ENCODE results near the gene ROBO2. TPM values are rescaled to one million over a fixed set of nuclear protein-coding genes. Genes with fewer than 3 reads are reported as not detected.

Gene ROBO2
- total and polyA plus RNA-seq, 2 donors from 2014 or later = 1.3 to 1.6 TPM

- no peak overlapping the region for H3K27ac ChIP-seq (ENCODE audit: low read depth in 2 of 2, low read length in 2 of 2)
- no peak overlapping the region for H3K4me3 ChIP-seq (ENCODE audit: low read length in 3 of 3)
- no peak for FAIRE-seq
- no peaks in the 10 kb centered on the region for H3K36me3 ChIP-seq (ENCODE audit: control insufficient read depth in 2 of 3, insufficient read depth in 3 of 3, low read length in 3 of 3)
- no peak for DNase-seq
- no peaks in the 10 kb centered on the region for H3K27me3 ChIP-seq (ENCODE audit: control insufficient read depth, insufficient read depth, low read length)
- no peak for TF ChIP-seq CTCF (IDR thresholded peaks at IDR 0.05; ENCODE audit: borderline replicate concordance, extremely low read depth, insufficient read depth)
- H3K9me3 ChIP-seq (ENCODE audit: control insufficient read depth in 2 of 3, insufficient read depth in 1 of 3, low read length in 3 of 3) = no peaks in the 10 kb centered on the region
- H3K4me1 ChIP-seq (ENCODE audit: control insufficient read depth in 2 of 3, insufficient read depth in 2 of 3, low read depth in 1 of 3, low read length in 3 of 3) = no peaks in the 10 kb centered on the region
- intact Hi-C loops (cut with DNase I) = no loop called here
- no peak overlapping the region for H3K9ac ChIP-seq (ENCODE audit: low read length in 3 of 3)
Observed at GRCh38 chr3:77338195-77338594, 298.3 kb downstream of the ROBO2 start.

GRCh38 chr3:77342027-77342426, 302.1 kb downstream of the ROBO2 start:
- FAIRE-seq (no peak), DNase-seq (no peak)
- no peaks in the 10 kb centered on the region for H3K27me3 ChIP-seq (ENCODE audit: control insufficient read depth, insufficient read depth, low read length)
- H3K4me3 ChIP-seq (ENCODE audit: low read length in 3 of 3) = no peak overlapping the region
- no peak overlapping the region for H3K27ac ChIP-seq (ENCODE audit: low read depth in 2 of 2, low read length in 2 of 2)
- no peak overlapping the region for H3K9ac ChIP-seq (ENCODE audit: low read length in 3 of 3)
- H3K9me3 ChIP-seq (ENCODE audit: control insufficient read depth in 2 of 3, insufficient read depth in 1 of 3, low read length in 3 of 3) = no peaks in the 10 kb centered on the region
- H3K36me3 ChIP-seq (ENCODE audit: control insufficient read depth in 2 of 3, insufficient read depth in 3 of 3, low read length in 3 of 3) = no peaks in the 10 kb centered on the region
- no peak for TF ChIP-seq CTCF (IDR thresholded peaks at IDR 0.05; ENCODE audit: borderline replicate concordance, extremely low read depth, insufficient read depth)
- H3K4me1 ChIP-seq (ENCODE audit: control insufficient read depth in 2 of 3, insufficient read depth in 2 of 3, low read depth in 1 of 3, low read length in 3 of 3) = no peaks in the 10 kb centered on the region
- intact Hi-C loops (cut with DNase I) = no loop called here

- FAIRE-seq (no peak), DNase-seq (no peak)
- intact Hi-C loops (cut with DNase I) = no loop called here
- no peaks in the 10 kb centered on the region for H3K36me3 ChIP-seq (ENCODE audit: control insufficient read depth in 2 of 3, insufficient read depth in 3 of 3, low read length in 3 of 3)
- H3K27ac ChIP-seq (ENCODE audit: low read depth in 2 of 2, low read length in 2 of 2) = no peak overlapping the region
- no peak for TF ChIP-seq CTCF (IDR thresholded peaks at IDR 0.05; ENCODE audit: borderline replicate concordance, extremely low read depth, insufficient read depth)
- H3K9me3 ChIP-seq (ENCODE audit: control insufficient read depth in 2 of 3, insufficient read depth in 1 of 3, low read length in 3 of 3) = no peaks in the 10 kb centered on the region
- no peaks in the 10 kb centered on the region for H3K27me3 ChIP-seq (ENCODE audit: control insufficient read depth, insufficient read depth, low read length)
- H3K4me3 ChIP-seq (ENCODE audit: low read length in 3 of 3) = no peak overlapping the region
- H3K4me1 ChIP-seq (ENCODE audit: control insufficient read depth in 2 of 3, insufficient read depth in 2 of 3, low read depth in 1 of 3, low read length in 3 of 3) = no peaks in the 10 kb centered on the region
- no peak overlapping the region for H3K9ac ChIP-seq (ENCODE audit: low read length in 3 of 3)
Observed at GRCh38 chr3:77342688-77343087, 302.8 kb downstream of the ROBO2 start.

GRCh38 chr3:77345009-77345408, 305.1 kb downstream of the ROBO2 start:
- TF ChIP-seq CTCF (IDR thresholded peaks at IDR 0.05; ENCODE audit: borderline replicate concordance, extremely low read depth, insufficient read depth) = no peak
- intact Hi-C loops (cut with DNase I) = no loop called here
- H3K36me3 ChIP-seq (ENCODE audit: control insufficient read depth in 2 of 3, insufficient read depth in 3 of 3, low read length in 3 of 3) = no peaks in the 10 kb centered on the region
- no peak overlapping the region for H3K27ac ChIP-seq (ENCODE audit: low read depth in 2 of 2, low read length in 2 of 2)
- no peak overlapping the region for H3K4me3 ChIP-seq (ENCODE audit: low read length in 3 of 3)
- H3K9me3 ChIP-seq (ENCODE audit: control insufficient read depth in 2 of 3, insufficient read depth in 1 of 3, low read length in 3 of 3) = no peaks in the 10 kb centered on the region
- H3K27me3 ChIP-seq (ENCODE audit: control insufficient read depth, insufficient read depth, low read length) = no peaks in the 10 kb centered on the region
- H3K4me1 ChIP-seq (ENCODE audit: control insufficient read depth in 2 of 3, insufficient read depth in 2 of 3, low read depth in 1 of 3, low read length in 3 of 3) = no peaks in the 10 kb centered on the region
- DNase-seq (no peak), FAIRE-seq (no peak)
- no peak overlapping the region for H3K9ac ChIP-seq (ENCODE audit: low read length in 3 of 3)
